HG03108 (cell line): ENCODE measurements around the gene EVA1C.
"Not testable (repeated sequence)": the region's sequence is repeated elsewhere in the genome, so short reads cannot be mapped to it uniquely, and the experiment has no call there.

Experiments used
- ATAC-seq: cut with Tn5 transposase; IDR thresholded peaks from one replicate; pipeline ENCODE4 v1.9.1; 2021; ENCODE audit warnings: moderate library complexity; ENCODE audit not compliant: unreplicated experiment

Gene EVA1C, protein sequence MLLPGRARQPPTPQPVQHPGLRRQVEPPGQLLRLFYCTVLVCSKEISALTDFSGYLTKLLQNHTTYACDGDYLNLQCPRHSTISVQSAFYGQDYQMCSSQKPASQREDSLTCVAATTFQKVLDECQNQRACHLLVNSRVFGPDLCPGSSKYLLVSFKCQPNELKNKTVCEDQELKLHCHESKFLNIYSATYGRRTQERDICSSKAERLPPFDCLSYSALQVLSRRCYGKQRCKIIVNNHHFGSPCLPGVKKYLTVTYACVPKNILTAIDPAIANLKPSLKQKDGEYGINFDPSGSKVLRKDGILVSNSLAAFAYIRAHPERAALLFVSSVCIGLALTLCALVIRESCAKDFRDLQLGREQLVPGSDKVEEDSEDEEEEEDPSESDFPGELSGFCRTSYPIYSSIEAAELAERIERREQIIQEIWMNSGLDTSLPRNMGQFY

DNA sequence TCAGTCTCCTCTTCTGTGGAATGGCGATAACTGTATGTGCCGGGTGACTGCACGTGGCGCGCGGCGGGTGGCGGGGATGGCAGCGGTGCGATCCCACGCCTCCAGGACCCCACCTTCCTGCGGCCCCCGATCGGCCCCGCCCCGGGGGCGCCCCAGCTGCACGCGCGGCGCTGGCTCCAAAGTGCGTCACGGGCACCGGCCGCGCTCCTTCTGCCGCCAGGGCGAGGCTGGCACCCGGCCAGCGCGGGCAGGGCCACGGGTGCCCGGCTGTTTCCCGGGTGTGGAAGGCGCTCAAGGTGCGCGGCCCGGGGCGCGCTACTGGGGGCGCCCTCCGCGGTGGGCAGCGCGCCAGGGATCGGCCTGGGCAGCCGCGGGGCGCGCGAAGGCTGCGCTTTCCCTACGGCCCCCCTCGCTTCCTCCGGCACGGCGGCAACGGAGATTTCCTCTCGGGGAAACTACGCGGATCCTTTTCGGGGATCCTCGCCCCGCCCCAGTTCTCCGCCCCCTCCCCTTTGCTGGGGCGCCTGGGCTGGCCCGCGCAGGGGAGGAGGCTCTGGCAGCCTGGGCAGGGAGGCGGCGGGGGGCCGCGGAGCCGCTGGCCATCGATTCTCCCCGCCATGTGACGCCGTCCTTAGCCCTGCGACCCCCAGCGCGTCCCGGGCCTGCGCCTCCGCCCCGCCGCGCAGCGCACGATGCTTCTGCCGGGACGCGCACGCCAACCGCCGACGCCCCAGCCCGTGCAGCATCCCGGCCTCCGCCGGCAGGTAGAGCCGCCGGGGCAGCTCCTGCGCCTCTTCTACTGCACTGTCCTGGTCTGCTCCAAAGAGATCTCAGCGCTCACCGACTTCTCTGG, at the start of gene EVA1C:
Gene EVA1C, plus strand, starts transcription at position 545 of the 853 bp plus-strand sequence. Its CDS starts 148 bp downstream, at position 693.
- ATAC-seq: no peak

DNA sequence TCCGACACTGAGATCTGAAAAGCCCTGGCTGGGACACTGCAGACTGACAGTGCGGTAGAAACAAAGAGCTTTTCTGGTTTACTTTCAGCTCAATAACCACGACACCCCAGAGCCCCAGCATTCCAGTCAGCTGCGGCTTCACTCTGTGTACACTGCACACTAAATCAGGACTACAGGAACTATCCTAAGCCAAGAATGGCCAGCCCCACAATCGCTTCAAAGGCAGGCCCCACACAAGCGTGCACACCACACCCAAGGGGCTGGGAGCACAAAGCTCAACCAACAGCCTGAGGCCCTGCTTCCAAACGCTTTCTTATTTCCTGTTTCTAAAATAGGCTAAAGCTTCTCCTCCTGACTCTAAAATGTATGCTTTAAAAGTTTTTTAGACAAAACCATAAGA, 48.1 kb upstream of the EVA1C start:
- no peak for ATAC-seq

GRCh38 chr21:32364796-32365195, 47.7 kb upstream of the EVA1C start:
- no peak for ATAC-seq

GRCh38 chr21:32366191-32366590, 46.3 kb upstream of the EVA1C start:
- no peak for ATAC-seq

DNA sequence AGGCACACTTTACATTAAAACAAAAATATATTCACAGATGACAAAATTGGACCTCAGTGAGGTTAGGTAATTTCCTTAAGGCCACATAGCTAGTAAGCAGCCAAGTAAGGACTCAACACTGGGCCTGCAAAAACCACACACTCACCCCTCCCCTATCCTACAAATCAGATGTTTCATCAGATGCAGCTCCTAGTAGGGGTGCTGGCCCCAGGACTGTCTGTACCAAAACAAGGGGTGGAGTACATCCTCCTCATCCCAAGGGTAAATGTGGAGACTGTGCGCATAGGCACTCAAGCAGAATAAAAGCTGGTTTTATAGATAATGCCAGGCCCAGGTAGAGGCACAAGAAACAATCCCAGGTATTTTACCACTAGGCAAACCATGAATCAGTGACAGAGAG, 45.3 kb upstream of the EVA1C start:
- ATAC-seq: no peak

DNA sequence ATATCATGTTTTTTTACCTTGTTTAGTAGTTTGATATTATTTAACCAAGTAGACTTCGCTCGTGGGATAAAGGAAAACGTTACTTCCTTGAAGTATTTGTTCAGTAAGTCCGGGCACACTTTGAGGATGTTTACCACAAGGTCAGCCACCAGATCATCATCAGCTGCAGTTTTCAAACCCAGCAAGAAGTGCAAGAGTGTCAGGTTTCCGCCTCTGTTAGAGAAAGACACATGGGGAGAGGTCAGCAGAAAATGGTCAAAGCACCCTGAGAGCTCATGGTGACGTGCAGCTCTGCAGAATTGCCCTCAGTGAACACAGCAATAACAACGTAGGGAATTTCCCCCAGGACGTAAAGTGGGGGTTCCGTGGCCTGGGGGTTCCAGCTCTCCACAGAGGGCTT, 44.1 kb upstream of the EVA1C start:
- no peak for ATAC-seq

DNA sequence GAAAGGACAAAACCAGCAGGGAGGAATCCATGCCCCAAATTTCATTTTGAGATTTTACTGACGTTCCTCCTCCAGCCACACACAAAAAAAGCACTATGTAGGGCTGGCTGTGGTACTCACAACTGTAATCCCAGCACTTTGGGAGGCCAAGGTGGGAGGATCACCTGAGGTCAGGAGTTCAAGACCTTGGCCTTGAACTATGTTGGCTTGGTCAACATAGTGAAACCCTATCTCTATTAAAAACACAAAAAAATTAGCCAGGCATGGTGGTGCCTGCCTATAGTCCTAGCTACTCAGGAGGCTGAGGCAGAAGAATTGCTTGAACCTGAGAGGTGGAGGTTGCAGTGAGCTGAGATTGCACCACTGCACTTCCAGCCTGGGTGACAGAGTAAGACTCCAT, 43.5 kb upstream of the EVA1C start:
- ATAC-seq: not testable (repeated sequence)

DNA sequence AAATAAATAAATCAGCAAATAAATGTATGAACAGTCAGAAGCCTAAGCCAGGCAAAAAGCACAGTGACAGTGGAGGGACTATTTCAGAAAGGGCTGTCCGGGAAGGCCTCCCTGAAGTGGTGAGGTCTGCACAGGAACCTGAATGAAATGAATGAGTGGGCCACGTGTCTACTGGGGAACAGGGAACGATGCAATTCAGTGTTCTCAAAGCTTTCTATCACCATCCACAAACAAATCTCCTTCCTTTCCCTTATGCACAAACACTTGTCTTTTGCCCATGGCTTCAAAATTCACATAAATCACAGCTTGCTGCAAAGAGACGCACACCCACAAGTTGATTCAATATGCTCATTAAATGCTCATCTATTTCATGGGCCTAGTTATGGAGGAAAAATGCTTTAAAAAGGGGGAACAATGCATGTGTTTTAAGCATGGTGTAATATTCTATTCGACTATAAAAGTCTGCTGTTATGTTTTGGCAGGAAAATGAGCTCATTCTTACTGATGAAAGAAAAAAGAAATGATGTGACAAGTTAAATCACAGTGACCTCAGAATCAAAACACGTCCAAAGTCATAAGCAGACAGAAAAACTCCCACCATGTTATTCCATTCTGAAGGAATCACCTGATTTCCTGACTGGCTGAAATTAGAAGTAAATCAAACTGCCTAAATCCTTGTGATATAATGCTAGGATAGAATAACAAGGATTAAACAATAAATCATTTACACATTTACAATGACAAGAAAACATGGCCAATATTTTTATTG, 41.3 kb upstream of the EVA1C start:
- ATAC-seq: no peak

DNA sequence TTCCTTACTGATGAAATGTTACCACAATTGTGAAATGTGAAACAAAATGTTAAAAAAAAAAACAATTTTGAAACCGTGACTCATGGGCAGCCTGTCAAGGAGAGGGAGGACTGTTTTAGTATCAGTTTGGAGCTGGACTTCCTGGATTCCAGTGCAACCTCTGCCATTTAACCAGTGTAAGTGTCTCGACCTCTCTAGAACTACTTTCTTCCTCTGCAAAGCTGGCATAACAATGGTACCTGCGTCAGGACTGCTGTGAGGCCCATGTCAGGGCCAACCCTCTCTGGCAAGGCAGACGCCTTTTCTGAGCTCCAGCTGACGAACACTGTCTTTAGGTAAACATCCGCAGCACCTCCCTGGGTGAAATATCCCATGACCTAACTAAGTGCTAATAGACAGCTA, 40.6 kb upstream of the EVA1C start:
- ATAC-seq: no peak

DNA sequence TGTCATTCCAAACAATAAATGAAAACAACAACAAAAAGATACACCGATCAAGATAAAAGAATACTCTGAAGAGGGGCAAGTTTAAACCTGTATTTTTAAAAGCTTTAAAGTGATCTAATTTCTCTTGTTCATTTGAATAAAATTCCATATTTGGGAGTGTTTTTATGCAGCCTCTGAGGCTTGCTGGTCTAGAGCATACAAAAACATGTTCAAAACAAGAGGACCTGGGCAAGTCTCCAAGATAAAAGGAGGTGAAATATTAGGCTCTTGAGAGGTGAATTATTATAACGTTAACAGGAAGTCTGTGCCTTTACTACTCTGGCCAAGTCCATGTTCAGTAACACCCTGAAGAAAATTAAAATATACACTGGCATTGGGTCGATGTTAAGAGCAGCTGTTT, 39.8 kb upstream of the EVA1C start:
- ATAC-seq: no peak

- ATAC-seq: no peak
Measured at GRCh38 chr21:32377506-32377905, 35.0 kb upstream of the EVA1C start.

DNA sequence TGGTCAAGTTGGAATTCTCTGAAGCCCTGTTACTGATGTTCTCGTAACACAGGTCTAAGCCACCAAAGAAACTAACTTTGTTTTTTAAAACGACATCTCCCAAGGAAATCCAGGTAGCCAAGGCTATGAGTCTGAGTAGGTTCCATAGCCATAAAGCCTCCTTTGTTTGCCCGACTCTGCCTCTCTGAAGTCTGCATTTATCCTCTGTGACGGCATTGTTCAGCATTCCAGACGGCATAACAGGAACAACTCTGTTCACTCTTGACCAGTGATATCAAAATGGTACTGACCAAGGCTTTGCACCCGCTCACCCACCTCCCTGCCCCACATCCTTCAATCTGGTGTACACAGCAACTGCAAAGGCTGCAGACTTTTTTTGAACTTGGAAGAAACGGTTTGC, 34.5 kb upstream of the EVA1C start:
- ATAC-seq: no peak

GRCh38 chr21:32378956-32379355, 33.5 kb upstream of the EVA1C start:
- ATAC-seq: no peak

- ATAC-seq: no peak
Measured at GRCh38 chr21:32380940-32381339, 31.6 kb upstream of the EVA1C start.

- no peak for ATAC-seq
Measured at GRCh38 chr21:32381571-32381970, 30.9 kb upstream of the EVA1C start.

GRCh38 chr21:32382108-32382644, 30.3 kb upstream of the EVA1C start:
- no peak for ATAC-seq

DNA sequence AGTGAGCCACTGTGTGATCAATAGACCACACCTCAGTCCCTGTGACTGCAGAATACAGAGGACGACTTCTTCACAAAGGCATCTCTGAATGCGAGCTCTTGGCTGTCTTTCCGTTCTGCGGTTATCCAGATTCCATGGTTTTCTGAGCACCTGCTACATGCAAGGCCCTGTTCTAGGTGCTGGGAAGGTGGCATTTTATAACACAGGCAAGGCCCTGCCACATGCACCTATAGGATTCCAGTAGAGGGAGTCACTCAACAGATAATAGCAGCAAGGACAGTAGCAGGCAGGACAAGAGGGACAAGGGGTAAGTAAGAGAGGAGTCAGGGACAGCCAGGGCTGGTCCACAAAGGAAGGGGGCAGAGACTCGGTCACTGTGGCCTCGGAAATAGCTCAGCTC, 28.7 kb upstream of the EVA1C start:
- no peak for ATAC-seq

- ATAC-seq: no peak
Measured at GRCh38 chr21:32386195-32386870, 26.2 kb upstream of the EVA1C start.

DNA sequence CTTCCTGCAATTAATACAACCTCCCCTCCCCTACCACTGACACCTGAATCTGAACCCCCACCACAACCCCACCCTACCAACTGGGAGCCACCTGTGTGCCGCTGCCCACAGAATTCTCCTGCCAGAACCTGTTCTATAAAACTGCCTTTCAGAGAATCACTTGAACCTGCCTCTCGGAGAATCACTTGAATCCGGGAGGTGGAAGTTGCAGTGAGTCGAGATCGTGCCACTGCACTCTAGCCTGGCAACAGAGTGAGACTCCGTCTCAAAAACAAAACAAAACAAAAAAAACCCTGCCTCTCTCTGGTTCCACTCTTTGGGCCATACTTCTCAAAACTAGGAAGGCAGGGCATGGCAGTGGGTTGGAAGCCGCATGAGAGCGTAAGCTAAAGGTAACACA, 25.4 kb upstream of the EVA1C start:
- ATAC-seq: no peak

GRCh38 chr21:32388306-32388705, 24.2 kb upstream of the EVA1C start:
- no peak for ATAC-seq
